HCT116 (cell line): ENCODE measurements around the gene PAMR1. TPM values are rescaled to one million over a fixed set of nuclear protein-coding genes. Genes with fewer than 3 reads are reported as not detected.

Experiments
- ATAC-seq: fragments of 200-7000 bp; cut with Tn5 transposase; 2 replicates; pipeline ENCODE4 v1.9.1; 2020; ENCODE audit warnings: mild to moderate bottlenecking, moderate library complexity
- BruUV-seq: library from RNA; stranded (reverse); fragments of 400-500 nt; replicated peaks from 2 replicates; lab custom pipeline; 2021; lab: Mats Ljungman, UMichigan
- CTCF ChIA-PET: fragments of 300-600 bp; sonication (Branson Sonifier 250); formaldehyde crosslinking; loops from one replicate; lab custom pipeline; 2021; ENCODE audit warnings: antibody characterized with exemption; lab: Charles Lee
- POLR2A ChIA-PET: fragments of 300-600, 350-600 bp; sonication (Branson Sonifier 250); formaldehyde crosslinking; loops from one replicate; lab custom pipeline; 2021; ENCODE audit warnings: antibody characterized with exemption; lab: Charles Lee
- RAD21 ChIA-PET, 2 experiments: fragments of 300-600 bp; sonication (Branson Sonifier 250); formaldehyde crosslinking; loops; one replicate each; lab custom pipeline; 2023; ENCODE audit warnings: low total read pairs in 2 of 2; ENCODE audit not compliant: uncharacterized antibody in 2 of 2, unreplicated experiment in 2 of 2, low non-redundant PET in 1 of 2; lab: Charles Lee
- DNase-seq: peaks from one replicate; pipeline ENCODE4 v3.0.0-alpha.2; 2010; ENCODE audit warnings: low read depth, low spot score
- H2AFZ ChIP-seq: fragments of 200-600 bp; shearing (Covaris generic), sonication (generic); 2 replicates; pipeline ENCODE4 v1.6.1; 2017; ENCODE audit warnings: low read depth, mixed run types, mixed read lengths, antibody characterized with exemption, low read length; ENCODE audit not compliant: poor library complexity, severe bottlenecking
- H3K27ac ChIP-seq: 2 replicates; pipeline ENCODE4 v1.5.1; 2012; ENCODE audit warnings: low read depth, low read length
- H3K27me3 ChIP-seq: fragments of 200-600 bp; sonication (generic); 2 replicates; pipeline ENCODE4 v1.6.1; 2016; ENCODE audit warnings: mixed run types, low read length, mixed read lengths; ENCODE audit not compliant: insufficient read depth
- H3K36me3 ChIP-seq, 2 experiments: fragments of 200-500 bp in 1 of 2; fragments of 200-600 bp in 1 of 2; sonication (Bioruptor generic) in 1 of 2; sonication (generic) in 1 of 2; 2 replicates each; pipeline versions ENCODE4 v1.5.1 to v1.6.1; 2014 to 2016; ENCODE audit warnings: low read length in 2 of 2, inconsistent platforms in 1 of 2, mixed read lengths in 1 of 2, mixed run types in 1 of 2; ENCODE audit not compliant: insufficient read depth in 2 of 2, control insufficient read depth in 1 of 2
- H3K4me1 ChIP-seq, 2 experiments: fragments of 200-600 bp in 1 of 2; sonication (generic) in 1 of 2; 2 replicates each; pipeline versions ENCODE4 v1.5.1 to v1.6.1; 2012 to 2017; ENCODE audit warnings: low read length in 2 of 2, inconsistent platforms in 1 of 2, mild to moderate bottlenecking in 1 of 2, mixed read lengths in 1 of 2, mixed run types in 1 of 2, moderate library complexity in 1 of 2; ENCODE audit not compliant: insufficient read depth in 2 of 2, control insufficient read depth in 1 of 2
- H3K4me2 ChIP-seq: fragments of 200-600 bp; sonication (generic); 2 replicates; pipeline ENCODE4 v1.6.1; 2017; ENCODE audit warnings: mixed run types, low read length, mixed read lengths
- H3K4me3 ChIP-seq, 2 experiments: fragments of 200-600 bp in 1 of 2; sonication (generic) in 1 of 2; replicated peaks in 1 of 2; 2 replicates each; pipeline ENCODE4 v1.5.1; 2011 to 2016; ENCODE audit warnings: low read length in 2 of 2, control low read depth in 1 of 2, low read depth in 1 of 2, mild to moderate bottlenecking in 1 of 2, mixed read lengths in 1 of 2, mixed run types in 1 of 2
- H3K79me2 ChIP-seq: fragments of 200-600 bp; sonication (generic); 2 replicates; pipeline ENCODE4 v1.6.1; 2017; ENCODE audit warnings: mild to moderate bottlenecking, mixed run types, low read length, moderate library complexity, mixed read lengths; ENCODE audit not compliant: insufficient read depth
- H3K9ac ChIP-seq: fragments of 200-600 bp; sonication (generic); 2 replicates; pipeline ENCODE4 v1.6.1; 2016; ENCODE audit warnings: low read length, mixed read lengths
- H3K9me2 ChIP-seq: fragments of 200-600 bp; sonication (generic), shearing (Covaris generic); 2 replicates; pipeline ENCODE4 v1.6.1; 2017; ENCODE audit warnings: mixed run types, mild to moderate bottlenecking, moderate library complexity; ENCODE audit not compliant: insufficient read depth
- H3K9me3 ChIP-seq, 2 experiments: fragments of 200-500 bp in 1 of 2; fragments of 200-600 bp in 1 of 2; sonication (Bioruptor generic) in 1 of 2; sonication (generic) in 1 of 2; 2 replicates each; pipeline ENCODE4 v1.6.1; 2014 to 2017; ENCODE audit warnings: low read length in 2 of 2, mixed read lengths in 2 of 2, inconsistent platforms in 1 of 2, low read depth in 1 of 2, mild to moderate bottlenecking in 1 of 2, mixed run types in 1 of 2, moderate library complexity in 1 of 2; ENCODE audit not compliant: control insufficient read depth in 1 of 2, insufficient read depth in 1 of 2
- H4K20me1 ChIP-seq: fragments of 200-600 bp; sonication (generic), shearing (Covaris generic); 2 replicates; pipeline ENCODE4 v1.6.1; 2017; ENCODE audit warnings: mixed run types, mild to moderate bottlenecking, moderate library complexity; ENCODE audit not compliant: insufficient read depth
- CBX3 ChIP-seq: IDR thresholded peaks from 2 replicates; pipeline ENCODE4 v1.6.1; 2012; ENCODE audit warnings: low read depth
- CEBPB ChIP-seq: IDR thresholded peaks from 2 replicates; pipeline ENCODE4 v1.6.1; 2012; ENCODE audit warnings: low read depth
- CTCF ChIP-seq, 3 experiments: fragments of 200-600 bp in 1 of 3; sonication (generic) in 1 of 3; IDR thresholded peaks in 2 of 3; conservative IDR thresholded peaks in 1 of 3; 2 replicates each; pipeline ENCODE4 v1.5.1; 2012 to 2017; ENCODE audit warnings: low read depth in 2 of 3, low read length in 2 of 3, antibody characterized with exemption in 1 of 3, borderline replicate concordance in 1 of 3, control low read depth in 1 of 3, mild to moderate bottlenecking in 1 of 3, mixed read lengths in 1 of 3, mixed run types in 1 of 3, moderate library complexity in 1 of 3; ENCODE audit not compliant: insufficient read depth in 1 of 3
- ELF1 ChIP-seq: IDR thresholded peaks from 2 replicates; pipeline ENCODE4 v1.6.1; 2012; ENCODE audit warnings: low read depth, borderline replicate concordance
- EZH2 ChIP-seq: fragments of 200-600 bp; sonication (generic); IDR thresholded peaks from 2 replicates; pipeline ENCODE4 v1.6.1; 2017; ENCODE audit warnings: antibody characterized with exemption, mixed run types
- FOSL1 ChIP-seq: IDR thresholded peaks from 2 replicates; pipeline ENCODE4 v1.6.1; 2012; ENCODE audit warnings: low read depth
- JUND ChIP-seq: IDR thresholded peaks from 2 replicates; pipeline ENCODE4 v1.6.1; 2012
- MAX ChIP-seq: IDR thresholded peaks from 2 replicates; pipeline ENCODE4 v1.6.1; 2012
- POLR2AphosphoS5 ChIP-seq: IDR thresholded peaks from 2 replicates; pipeline ENCODE4 v1.6.1; 2011; ENCODE audit warnings: mild to moderate bottlenecking, low read depth, low read length, moderate library complexity
- RAD21 ChIP-seq: IDR thresholded peaks from 2 replicates; pipeline ENCODE4 v1.6.1; 2012; ENCODE audit warnings: low read depth, mild to moderate bottlenecking
- REST ChIP-seq: IDR thresholded peaks from 2 replicates; pipeline ENCODE4 v1.6.1; 2012; ENCODE audit warnings: low read depth
- SIN3A ChIP-seq: IDR thresholded peaks from 2 replicates; pipeline ENCODE4 v1.6.1; 2012; ENCODE audit warnings: low read depth
- SP1 ChIP-seq: IDR thresholded peaks from 2 replicates; pipeline ENCODE4 v1.6.1; 2012; ENCODE audit warnings: low read depth
- YY1 ChIP-seq: IDR thresholded peaks from 2 replicates; pipeline ENCODE4 v1.6.1; 2011; ENCODE audit warnings: low read length, low read depth, moderate library complexity, mild to moderate bottlenecking; ENCODE audit not compliant: insufficient replicate concordance; ENCODE audit errors: extremely low read depth
- ZNF274 ChIP-seq: fragments of 200-500 bp; sonication (Bioruptor generic); IDR thresholded peaks from 2 replicates; pipeline ENCODE4 v1.6.1; 2014; ENCODE audit warnings: mild to moderate bottlenecking, low read depth, low read length, inconsistent platforms
- intact Hi-C: fragments of 100-400 bp; cut with micrococcal nuclease; formaldehyde crosslinking; loops from 2 replicates; pipeline ENCODE4 v1.10.0; 2022
- total RNA-seq: library from RNA; stranded (reverse); gene quantifications from one replicate; pipeline ENCODE4 v1.2.1, GENCODE V29; 2021; ENCODE audit not compliant: unreplicated experiment

PAMR1 gene
- total RNA-seq, 1 experiment from 2014 or later, result not detected

- no peaks in the 10 kb centered on the region for H3K9me3 ChIP-seq
- ChIA-PET POLR2A (no interaction called here), RAD21 (no interaction called here), CTCF (no interaction called here)
- H3K27ac ChIP-seq, result no peak overlapping the region
- no peak overlapping the region for H3K4me3 ChIP-seq
- no peak overlapping the region for H3K9ac ChIP-seq
- H3K36me3 ChIP-seq, result no peaks in the 10 kb centered on the region
- no peak overlapping the region for H2AFZ ChIP-seq
- H3K4me2 ChIP-seq, result no peak overlapping the region
- H3K79me2 ChIP-seq, result no peaks in the 10 kb centered on the region
- H3K9me2 ChIP-seq, result no peaks in the 10 kb centered on the region
- ATAC-seq (no peak), DNase-seq (no peak)
- intact Hi-C loops, result no loop called here
- H4K20me1 ChIP-seq, result no peaks in the 10 kb centered on the region
- no peak for TF ChIP-seq JUND
- no peak for TF ChIP-seq FOSL1
- no peak for TF ChIP-seq REST
- no peak for TF ChIP-seq EZH2
- TF ChIP-seq MAX, result no peak
- no peak for TF ChIP-seq SP1
- no peak for TF ChIP-seq ELF1
- TF ChIP-seq SIN3A, result no peak
- TF ChIP-seq CEBPB, result no peak
- TF ChIP-seq YY1, result no peak
- no peak for TF ChIP-seq CTCF (IDR thresholded peaks at IDR 0.05 in 2 of 3, conservative IDR thresholded peaks at IDR 0.05 in 1 of 3; ENCODE audit: borderline replicate concordance in 1 of 3, insufficient read depth in 1 of 3, low read depth in 2 of 3, low read length in 2 of 3)
- no peak for TF ChIP-seq CBX3
- no peak for TF ChIP-seq RAD21
- TF ChIP-seq ZNF274, result no peak
- TF ChIP-seq POLR2AphosphoS5, result no peak
- BruUV-seq, result no TSS peak
- H3K4me1 ChIP-seq, result peaks cover 9 to 11% of the 10 kb centered on the region in 2 experiments; a peak in 3 of 4 replicates
- no peaks in the 10 kb centered on the region for H3K27me3 ChIP-seq
These were observed 20.1 kb upstream of the PAMR1 start for GRCh38 chr11:35545391-35546003.
